DOHH2 (cell line): ENCODE results near the gene ERAL1.

Experiments
- H3F3A ChIP-seq: fragments of 200-600 bp; sonication (generic), shearing (Covaris generic); 2 replicates; pipeline ENCODE4 v1.6.0; 2016; ENCODE audit warnings: antibody characterized with exemption, mild to moderate bottlenecking; ENCODE audit not compliant: control insufficient read depth, insufficient read depth
- H3K27ac ChIP-seq: fragments of 200-600 bp; sonication (generic); 2 replicates; pipeline ENCODE4 v1.5.1; 2014; ENCODE audit warnings: low read depth, mild to moderate bottlenecking, low read length, moderate library complexity
- H3K27me3 ChIP-seq: fragments of 200-600 bp; sonication (generic); 2 replicates; pipeline ENCODE4 v1.6.1; 2014; ENCODE audit warnings: mild to moderate bottlenecking, low read length, mixed read lengths; ENCODE audit not compliant: control insufficient read depth
- H3K36me3 ChIP-seq: fragments of 200-600 bp; sonication (generic); 2 replicates; pipeline ENCODE4 v1.6.1; 2014; ENCODE audit warnings: mild to moderate bottlenecking, low read length, moderate library complexity, mixed read lengths; ENCODE audit not compliant: control insufficient read depth
- H3K4me1 ChIP-seq: fragments of 200-600 bp; sonication (generic); 2 replicates; pipeline ENCODE4 v1.6.1; 2014; ENCODE audit warnings: mild to moderate bottlenecking, low read length, mixed read lengths; ENCODE audit not compliant: control insufficient read depth
- H3K4me2 ChIP-seq: fragments of 200-600 bp; sonication (generic); 2 replicates; pipeline ENCODE4 v1.6.0; 2014; ENCODE audit warnings: mild to moderate bottlenecking, low read length, moderate library complexity
- H3K4me3 ChIP-seq: fragments of 200-600 bp; sonication (generic); 2 replicates; pipeline ENCODE4 v1.5.1; 2014; ENCODE audit warnings: mild to moderate bottlenecking, low read length, mixed read lengths
- H3K79me2 ChIP-seq: fragments of 200-600 bp; sonication (generic); 2 replicates; pipeline ENCODE4 v1.6.1; 2014; ENCODE audit warnings: mild to moderate bottlenecking, low read length, mixed read lengths; ENCODE audit not compliant: control insufficient read depth
- H3K9me2 ChIP-seq: fragments of 200-600 bp; sonication (generic); replicated peaks from 2 replicates; pipeline ENCODE4 v1.6.1; 2014; ENCODE audit warnings: mild to moderate bottlenecking, low read length, mixed read lengths; ENCODE audit not compliant: control insufficient read depth
- H3K9me3 ChIP-seq: fragments of 200-600 bp; sonication (generic); 2 replicates; pipeline ENCODE4 v1.6.1; 2014; ENCODE audit warnings: antibody characterized with exemption, low read length, mixed read lengths; ENCODE audit not compliant: control insufficient read depth, insufficient read depth
- H4K20me1 ChIP-seq: fragments of 200-600 bp; sonication (generic); 2 replicates; pipeline ENCODE4 v1.6.0; 2014; ENCODE audit warnings: low read depth, mild to moderate bottlenecking, antibody characterized with exemption, low read length, moderate library complexity; ENCODE audit not compliant: control insufficient read depth, insufficient read depth
- EZH2phosphoT487 ChIP-seq: fragments of 200-600 bp; sonication (generic); IDR thresholded peaks from 2 replicates; pipeline ENCODE4 v1.6.1; 2017; ENCODE audit warnings: borderline replicate concordance, mild to moderate bottlenecking, antibody characterized with exemption, low read length, moderate library complexity, mixed read lengths
- TF ChIP-seq, protein P1 (sequence below): fragments of 200-600 bp; sonication (generic); IDR thresholded peaks from one replicate; pipeline ENCODE4 v1.5.1; 2014; ENCODE audit warnings: antibody characterized with exemption, mild to moderate bottlenecking, low read depth, low read length; ENCODE audit not compliant: poor library complexity, severe bottlenecking

ERAL1 gene

DNA sequence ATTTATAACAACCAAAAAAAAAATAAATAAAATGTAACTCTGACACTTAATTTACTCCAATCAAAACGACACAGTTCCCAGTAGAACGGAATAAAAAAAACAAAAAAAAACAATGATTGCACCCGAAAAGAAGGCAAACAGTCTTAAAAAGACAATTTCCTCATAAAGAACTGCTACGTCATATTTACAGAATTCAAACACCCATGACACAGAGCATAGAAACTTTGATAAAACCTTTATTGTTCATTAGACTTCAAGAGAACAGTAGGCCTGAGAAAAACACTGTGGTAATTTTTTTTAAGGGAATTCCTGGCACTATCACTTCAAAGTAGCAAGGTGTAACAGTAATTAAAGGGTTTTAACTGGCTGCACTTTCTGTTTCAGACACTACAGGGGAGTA is 38.3 kb upstream of the ERAL1 start:
- Histone ChIP-seq H3K9me3 (no peaks in the 10 kb centered on the region), H3K27me3 (no peaks in the 10 kb centered on the region), H4K20me1 (no peaks in the 10 kb centered on the region), H3K4me2 (no peak overlapping the region), H3K79me2 (peaks cover 63% of the 10 kb centered on the region), H3K4me1 (peaks cover 15% of the 10 kb centered on the region), H3K4me3 (no peak overlapping the region), H3K36me3 (no peaks in the 10 kb centered on the region), H3F3A (peaks cover 29% of the 10 kb centered on the region; the same call in 1 of the 2 replicates), H3K27ac (no peak overlapping the region), H3K9me2 (no peaks in the 10 kb centered on the region)
- no peak for TF ChIP-seq EZH2phosphoT487
- TF ChIP-seq, protein P1, sequence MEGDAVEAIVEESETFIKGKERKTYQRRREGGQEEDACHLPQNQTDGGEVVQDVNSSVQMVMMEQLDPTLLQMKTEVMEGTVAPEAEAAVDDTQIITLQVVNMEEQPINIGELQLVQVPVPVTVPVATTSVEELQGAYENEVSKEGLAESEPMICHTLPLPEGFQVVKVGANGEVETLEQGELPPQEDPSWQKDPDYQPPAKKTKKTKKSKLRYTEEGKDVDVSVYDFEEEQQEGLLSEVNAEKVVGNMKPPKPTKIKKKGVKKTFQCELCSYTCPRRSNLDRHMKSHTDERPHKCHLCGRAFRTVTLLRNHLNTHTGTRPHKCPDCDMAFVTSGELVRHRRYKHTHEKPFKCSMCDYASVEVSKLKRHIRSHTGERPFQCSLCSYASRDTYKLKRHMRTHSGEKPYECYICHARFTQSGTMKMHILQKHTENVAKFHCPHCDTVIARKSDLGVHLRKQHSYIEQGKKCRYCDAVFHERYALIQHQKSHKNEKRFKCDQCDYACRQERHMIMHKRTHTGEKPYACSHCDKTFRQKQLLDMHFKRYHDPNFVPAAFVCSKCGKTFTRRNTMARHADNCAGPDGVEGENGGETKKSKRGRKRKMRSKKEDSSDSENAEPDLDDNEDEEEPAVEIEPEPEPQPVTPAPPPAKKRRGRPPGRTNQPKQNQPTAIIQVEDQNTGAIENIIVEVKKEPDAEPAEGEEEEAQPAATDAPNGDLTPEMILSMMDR = no peak

DNA sequence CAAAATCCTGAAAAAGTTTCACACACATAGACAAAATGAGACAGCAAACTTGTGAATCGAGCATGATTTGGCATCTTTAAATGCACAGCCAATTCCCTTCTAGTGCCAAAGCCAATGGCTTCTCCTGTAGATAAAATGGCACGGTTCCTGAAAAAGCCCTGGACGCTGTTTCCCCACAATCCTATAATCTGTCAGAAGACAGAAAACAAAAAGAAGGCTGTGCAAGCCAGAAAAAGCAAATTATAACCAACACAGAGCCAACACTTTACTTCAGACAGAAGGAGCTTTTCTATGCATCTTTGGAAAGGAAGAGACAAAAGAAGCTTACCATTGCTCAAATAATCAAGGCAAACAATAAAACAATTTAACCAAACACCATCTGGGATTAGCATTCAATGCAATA is 36.0 kb upstream of the ERAL1 start:
- Histone ChIP-seq H3K36me3 (no peaks in the 10 kb centered on the region), H3K9me2 (no peaks in the 10 kb centered on the region), H3K4me2 (no peak overlapping the region), H3K4me1 (peaks cover 1% of the 10 kb centered on the region), H3F3A (peaks cover 23% of the 10 kb centered on the region; the same call in 1 of the 2 replicates), H3K27me3 (no peaks in the 10 kb centered on the region), H3K4me3 (no peak overlapping the region), H3K9me3 (no peaks in the 10 kb centered on the region), H3K79me2 (peaks cover 56% of the 10 kb centered on the region), H3K27ac (no peak overlapping the region), H4K20me1 (no peaks in the 10 kb centered on the region)
- TF ChIP-seq, protein P1 = no peak
- no peak for TF ChIP-seq EZH2phosphoT487

DNA sequence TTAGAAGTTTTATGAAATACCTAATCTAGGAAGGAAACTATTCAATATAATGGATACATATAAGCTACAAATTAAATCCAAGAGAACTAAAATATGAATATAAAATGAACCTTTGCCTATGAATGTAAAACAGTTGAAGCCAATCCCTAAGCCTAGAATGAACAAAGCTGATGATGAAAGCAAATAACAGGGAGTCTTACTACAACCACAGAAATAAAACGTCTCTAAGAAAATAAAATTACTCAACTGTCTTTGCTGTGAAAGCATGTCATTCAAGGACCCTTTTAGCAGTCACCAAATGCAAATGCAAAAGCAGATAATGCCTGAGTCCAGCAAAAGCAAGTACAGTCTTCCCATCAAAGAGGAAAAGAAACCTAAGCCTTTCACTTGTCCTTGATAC is 35.2 kb upstream of the ERAL1 start:
- H3K27ac ChIP-seq = no peak overlapping the region
- H3K9me3 ChIP-seq = no peaks in the 10 kb centered on the region
- no peak overlapping the region for H3K4me3 ChIP-seq
- peaks cover 54% of the 10 kb centered on the region for H3K79me2 ChIP-seq
- no peaks in the 10 kb centered on the region for H3K9me2 ChIP-seq
- H4K20me1 ChIP-seq = no peaks in the 10 kb centered on the region
- peaks cover 23% of the 10 kb centered on the region; the same call in 1 of the 2 replicates for H3F3A ChIP-seq
- TF ChIP-seq EZH2phosphoT487 = no peak
- TF ChIP-seq, protein P1 = no peak
- no peak overlapping the region for H3K4me2 ChIP-seq
- no peaks in the 10 kb centered on the region for H3K36me3 ChIP-seq
- H3K4me1 ChIP-seq = no peaks in the 10 kb centered on the region
- no peaks in the 10 kb centered on the region for H3K27me3 ChIP-seq

DNA sequence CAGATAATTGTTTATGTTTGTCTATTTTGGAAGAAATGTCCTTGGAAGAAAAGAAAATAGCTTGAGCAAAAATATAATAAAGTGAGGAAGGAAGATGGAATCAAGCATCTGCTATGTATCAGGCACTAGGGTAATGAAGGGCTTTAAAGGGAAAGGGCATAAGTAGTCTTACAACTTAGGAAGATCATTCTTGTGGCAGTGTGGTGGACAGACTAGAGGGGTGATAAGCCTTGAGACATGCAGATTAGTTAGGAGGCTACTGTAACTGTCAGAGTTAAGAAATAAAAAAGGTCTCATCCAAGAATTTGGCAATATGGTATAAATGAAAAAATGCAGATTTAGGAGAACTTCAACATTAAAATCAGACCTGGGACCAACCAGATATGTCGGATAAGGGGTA is 27.1 kb upstream of the ERAL1 start:
- H3K79me2 ChIP-seq = peaks cover 12% of the 10 kb centered on the region
- peaks cover 3% of the 10 kb centered on the region; the same call in 1 of the 2 replicates for H3K36me3 ChIP-seq
- no peaks in the 10 kb centered on the region for H3K27me3 ChIP-seq
- no peaks in the 10 kb centered on the region for H3K9me2 ChIP-seq
- no peaks in the 10 kb centered on the region for H3K4me1 ChIP-seq
- no peaks in the 10 kb centered on the region for H3K9me3 ChIP-seq
- no peaks in the 10 kb centered on the region for H4K20me1 ChIP-seq
- H3K27ac ChIP-seq = no peak overlapping the region
- H3F3A ChIP-seq = no peaks in the 10 kb centered on the region
- no peak overlapping the region for H3K4me2 ChIP-seq
- TF ChIP-seq EZH2phosphoT487 = no peak
- TF ChIP-seq, protein P1 = no peak
- no peak overlapping the region for H3K4me3 ChIP-seq
